Caki2 (cell line): Measurements from ENCODE around the gene GIMAP4. TPM values are rescaled to one million over a fixed set of nuclear protein-coding genes. Genes with fewer than 3 reads are reported as not detected.

ENCODE experiments used
- DNase-seq: peaks from one replicate; pipeline ENCODE4 v3.0.0-alpha.2; 2015; ENCODE audit warnings: low read depth
- in situ Hi-C: cut with HindIII; loops from 2 replicates; pipeline ENCODE4 v1.10.0; 2016; ENCODE audit warnings: low sequenced_read_pairs, low pct_unique_long_range_greater_than_20kb, mixed read lengths
- total RNA-seq: library from RNA; depleted of rRNA; stranded (reverse); fragments of >200 nt; shearing (Covaris generic); gene quantifications from 2 replicates; pipeline ENCODE4 v1.2.3, GENCODE V29; 2014; ENCODE audit warnings: low replicate concordance; rRNA removed

The GIMAP4 gene
- total RNA-seq, 1 experiment from 2014 or later: not detected

GRCh38 chr7:150620617-150621371 is 53.6 kb downstream of the GIMAP4 start:
- no peak for DNase-seq
- in situ Hi-C loops: no loop called here

- in situ Hi-C loops: no loop called here
Measured at GRCh38 chr7:150621376-150621775, 54.2 kb downstream of the GIMAP4 start.

More at GRCh38 chr7:150621376-150621775, 54.2 kb downstream of the GIMAP4 start:
- no peak for DNase-seq

Other genes with a start within 250 kb of the GIMAP4 start
- gene LRRC61, start 244.0 kb upstream of the GIMAP4 start, total RNA-seq: 53.9 and 54.9 TPM in 2 replicates
- gene ACTR3C, start 243.8 kb upstream of the GIMAP4 start, total RNA-seq: 3.7 and 23.0 TPM in 2 replicates
- 2.7 and 10.6 TPM in 2 replicates for gene RARRES2, start 225.8 kb upstream of the GIMAP4 start, total RNA-seq
- gene REPIN1, start 198.6 kb upstream of the GIMAP4 start, total RNA-seq: 86.1 and 89.8 TPM in 2 replicates
- 8.6 and 10.2 TPM in 2 replicates for gene ZNF775, start 188.1 kb upstream of the GIMAP4 start, total RNA-seq
- not detected in 2 replicates for gene GIMAP8, start 116.8 kb upstream of the GIMAP4 start, total RNA-seq
- gene GIMAP7, start 52.5 kb upstream of the GIMAP4 start, total RNA-seq: not detected in 2 replicates
- gene GIMAP6, start 65.0 kb downstream of the GIMAP4 start, total RNA-seq: not detected in 2 replicates
- gene GIMAP2, start 118.3 kb downstream of the GIMAP4 start, total RNA-seq: not detected in 2 replicates
- gene GIMAP1, start 149.2 kb downstream of the GIMAP4 start, total RNA-seq: not detected in 2 replicates
- gene GIMAP5, start 170.0 kb downstream of the GIMAP4 start, total RNA-seq: not detected in 2 replicates
- not detected in 2 replicates for gene TMEM176B, start 233.0 kb downstream of the GIMAP4 start, total RNA-seq
- not detected in 2 replicates for gene TMEM176A, start 233.4 kb downstream of the GIMAP4 start, total RNA-seq